Thymus (tissue), 11 donors: ENCODE results near the gene DIO3. TPM values are rescaled to one million over a fixed set of nuclear protein-coding genes. Genes with fewer than 3 reads are reported as not detected.
"Not testable (repeated sequence)": the region's sequence is repeated elsewhere in the genome, so short reads cannot be mapped to it uniquely, and the experiment has no call there.

ENCODE experiments used
- DNase-seq, 9 donors: peaks; one replicate each; pipeline ENCODE4 v3.0.0-alpha.2; 2013; ENCODE audit warnings: low spot score in 9 of 9, low read depth in 6 of 9, missing footprints in 1 of 9
- H3K27ac ChIP-seq, 2 donors: one replicate each; pipeline ENCODE4 v1.5.1; 2013; ENCODE audit warnings: control low read depth in 1 of 2, low read depth in 1 of 2, low read length in 1 of 2, mild to moderate bottlenecking in 1 of 2, moderate library complexity in 1 of 2
- H3K27me3 ChIP-seq, 2 donors: one replicate each; pipeline ENCODE4 v1.5.1; 2013; ENCODE audit warnings: low read length in 1 of 2; ENCODE audit not compliant: control insufficient read depth in 2 of 2, insufficient read depth in 1 of 2
- H3K36me3 ChIP-seq, 2 donors: one replicate each; pipeline ENCODE4 v1.5.1; 2013; ENCODE audit warnings: low read length in 1 of 2, mild to moderate bottlenecking in 1 of 2, moderate library complexity in 1 of 2; ENCODE audit not compliant: control insufficient read depth in 2 of 2, insufficient read depth in 2 of 2
- H3K4me1 ChIP-seq, 2 donors: one replicate each; pipeline ENCODE4 v1.5.1; 2013; ENCODE audit warnings: low read length in 2 of 2; ENCODE audit not compliant: control insufficient read depth in 2 of 2, insufficient read depth in 2 of 2
- H3K4me3 ChIP-seq, 2 donors: one replicate each; pipeline ENCODE4 v1.5.1; 2013; ENCODE audit warnings: low read length in 2 of 2, control low read depth in 1 of 2, mild to moderate bottlenecking in 1 of 2
- H3K9me3 ChIP-seq, 2 donors: one replicate each; pipeline ENCODE4 v1.5.1; 2013; ENCODE audit warnings: low read length in 1 of 2, mild to moderate bottlenecking in 1 of 2; ENCODE audit not compliant: control insufficient read depth in 2 of 2, insufficient read depth in 1 of 2
- WGBS: extraction: QIAGEN DNeasy Blood & Tissue Kit; methylation state at CpG from one replicate; pipeline ENCODE4 v1.1.7; 2013; 5-methylcytosine and 5-hydroxymethylcytosine counted together
- polyA plus RNA-seq: library from polyadenylated mRNA; stranded (reverse); fragments of 200-250 nt; gene quantifications from one replicate; pipeline ENCODE4 v1.2.3, GENCODE V29; 2013
- total RNA-seq: library from RNA; stranded (reverse); fragments of 120-200 nt; gene quantifications from one replicate; pipeline ENCODE4 v1.2.4, GENCODE V29; 2013
- donor health status: healthy.

DIO3 gene
- total and polyA plus RNA-seq, 2 donors: 0.24 to 0.84 TPM

DNA sequence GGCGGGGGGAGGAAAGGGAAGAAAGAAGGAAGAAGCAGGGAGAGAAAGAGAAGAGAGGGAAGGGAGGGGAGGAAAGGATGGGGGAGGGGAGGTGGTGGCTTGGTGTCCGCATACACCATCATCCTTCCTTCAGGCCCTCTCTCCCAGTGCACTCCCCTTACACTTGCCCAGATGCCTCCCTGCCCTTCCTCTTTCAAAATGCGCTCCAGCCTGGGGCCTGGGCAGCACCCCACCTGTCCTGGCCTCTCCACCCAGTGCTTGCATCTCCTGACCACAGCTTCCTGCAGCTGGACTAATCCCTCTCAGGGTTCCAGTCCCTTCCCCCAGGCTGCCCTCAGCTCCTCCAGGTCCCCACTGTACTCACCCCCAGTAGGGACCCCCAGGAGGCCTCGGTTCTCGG, 12.6 kb upstream of the DIO3 start:
- WGBS: 93% methylated on average over 5 of the region's 5 CpGs
- Histone ChIP-seq H3K4me1 (no peaks in the 10 kb centered on the region), H3K27ac (no peak overlapping the region), H3K9me3 (peaks cover 0 to 5% of the 10 kb centered on the region in 2 donors), H3K27me3 (peaks cover 0 to 3% of the 10 kb centered on the region in 2 donors), H3K4me3 (no peak overlapping the region), H3K36me3 (no peaks in the 10 kb centered on the region)
- DNase-seq: no peak

DNA sequence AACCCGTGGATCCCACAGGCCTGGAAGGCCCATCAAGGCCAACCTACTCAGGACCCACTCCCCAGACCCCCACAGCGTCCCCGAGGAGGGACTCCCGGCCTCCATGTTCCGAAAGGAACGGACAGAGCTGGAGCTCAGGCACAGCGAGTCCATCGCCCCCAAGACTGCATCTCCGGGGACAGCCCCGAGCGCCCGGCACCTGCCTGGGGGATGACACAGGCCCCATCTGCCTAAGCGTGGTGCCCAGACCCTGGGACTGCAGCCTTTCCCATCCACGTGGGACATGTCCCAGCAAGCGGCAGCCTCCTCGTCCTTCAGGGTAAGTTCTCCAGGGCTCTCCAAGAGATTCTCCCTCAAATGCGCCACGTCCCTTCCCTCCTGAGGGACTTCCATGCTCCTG, 12.1 kb upstream of the DIO3 start:
- H3K27ac ChIP-seq: no peak overlapping the region
- WGBS: 95% methylated on average over 18 of the region's 18 CpGs
- DNase-seq: no peak
- H3K36me3 ChIP-seq: no peaks in the 10 kb centered on the region
- H3K4me3 ChIP-seq: no peak overlapping the region
- H3K27me3 ChIP-seq: peaks cover 0 to 3% of the 10 kb centered on the region in 2 donors
- no peaks in the 10 kb centered on the region for H3K4me1 ChIP-seq
- peaks cover 0 to 5% of the 10 kb centered on the region in 2 donors for H3K9me3 ChIP-seq

DNA sequence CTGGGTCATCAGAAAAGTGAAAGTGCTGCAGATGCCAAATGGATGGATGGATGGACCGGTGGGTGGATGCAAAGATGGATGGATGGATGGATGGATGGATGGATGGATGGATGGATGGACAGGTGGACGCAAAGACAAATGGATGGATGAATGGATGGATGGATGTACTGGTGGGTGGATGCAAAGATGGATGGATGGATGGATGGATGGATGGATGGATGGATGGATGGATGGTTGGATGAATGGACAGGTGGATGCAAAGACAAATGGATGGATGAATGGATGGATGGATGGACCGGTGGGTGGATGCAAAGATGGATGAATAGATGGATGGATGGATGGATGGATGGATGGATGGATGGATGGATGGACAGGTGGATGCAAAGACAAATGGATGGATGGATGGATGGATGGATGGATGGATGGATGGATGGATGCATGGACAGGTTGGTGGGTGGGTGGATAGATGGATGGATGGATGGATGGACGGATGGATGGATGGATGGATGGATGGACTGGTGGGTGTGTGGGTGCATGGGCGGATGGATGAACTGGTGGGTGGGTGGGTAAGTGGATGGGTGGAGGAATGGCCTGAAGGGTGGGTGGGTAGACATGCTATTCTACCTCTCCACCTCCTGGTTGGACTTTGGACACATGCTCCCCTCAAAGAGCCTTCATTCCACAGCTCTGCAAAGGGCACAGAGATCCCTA, 10.9 kb upstream of the DIO3 start:
- DNase-seq, H3K36me3 ChIP-seq, H3K27me3 ChIP-seq, H3K4me1 ChIP-seq, H3K4me3 ChIP-seq, H3K27ac ChIP-seq, H3K9me3 ChIP-seq: not testable (repeated sequence)
- WGBS: 95% methylated on average over 5 of the region's 5 CpGs

DNA sequence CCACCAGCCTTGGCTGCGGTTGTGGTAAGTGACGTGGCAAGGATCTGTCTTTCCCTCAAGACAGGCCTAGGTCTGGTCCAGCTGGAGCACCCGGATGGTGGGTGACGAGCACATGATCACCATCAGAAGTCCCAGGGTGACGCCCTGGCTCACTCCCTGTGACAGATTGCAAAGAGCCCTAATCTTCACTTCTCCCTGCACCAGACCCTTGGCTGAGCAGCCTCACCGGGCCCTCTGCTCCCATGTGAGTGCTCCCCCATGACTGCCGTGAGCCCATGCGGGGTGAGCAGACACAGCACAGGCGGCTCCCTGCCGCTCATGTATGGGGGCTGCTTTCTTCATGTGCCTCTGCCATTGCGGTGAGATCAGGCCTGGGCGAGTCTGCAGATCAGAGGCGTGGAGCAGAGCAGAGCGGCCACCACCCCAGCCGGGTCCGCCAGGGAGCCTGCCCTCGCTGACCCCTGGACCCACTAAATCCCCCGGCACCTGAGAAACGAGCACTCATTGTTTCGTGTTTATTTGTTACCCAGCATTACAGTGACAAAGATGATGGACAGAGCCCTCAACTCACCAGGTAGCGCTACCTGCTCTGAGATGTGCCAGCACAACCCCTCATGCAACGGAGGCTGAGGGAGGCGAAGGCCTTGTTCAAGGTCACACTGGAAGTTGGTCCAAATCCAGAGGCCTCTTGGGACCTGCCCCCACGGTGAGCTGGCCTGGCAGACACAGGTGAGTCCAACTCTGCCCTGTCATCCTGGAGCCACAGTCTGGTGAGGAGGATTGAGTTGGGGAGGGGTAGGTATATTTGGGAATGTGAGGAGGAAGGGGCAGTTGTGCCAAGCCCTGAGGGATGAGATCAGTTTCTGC, 9.3 kb upstream of the DIO3 start:
- DNase-seq: no peak
- Histone ChIP-seq H3K4me1 (no peaks in the 10 kb centered on the region), H3K36me3 (no peaks in the 10 kb centered on the region), H3K27me3 (peaks cover 0 to 17% of the 10 kb centered on the region in 2 donors), H3K9me3 (no peaks in the 10 kb centered on the region), H3K27ac (no peak overlapping the region), H3K4me3 (no peak overlapping the region)
- WGBS: 96% methylated on average over 24 of the region's 24 CpGs

DNA sequence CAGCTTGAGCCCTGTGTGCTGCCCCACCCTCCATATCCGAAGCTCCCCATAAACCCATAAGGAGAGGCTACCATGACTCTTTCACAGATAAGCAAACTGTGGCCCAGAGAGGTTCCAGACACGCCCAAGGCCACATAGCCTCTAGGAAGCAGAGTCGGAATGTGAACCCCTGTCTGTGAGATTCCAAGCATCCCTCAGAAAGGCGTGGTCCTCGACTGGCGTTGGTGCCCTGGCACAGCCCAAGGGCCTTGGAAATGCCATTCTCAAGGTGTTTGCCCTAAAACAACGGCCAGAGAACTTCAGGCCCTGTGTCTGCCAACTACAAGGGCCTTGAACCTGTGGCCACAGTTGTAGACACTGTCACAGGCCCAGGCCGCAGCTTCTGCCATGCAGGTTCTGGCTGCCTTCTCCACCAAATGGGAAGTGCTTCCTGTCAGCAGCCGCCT, 8.5 kb upstream of the DIO3 start:
- Histone ChIP-seq H3K4me3 (no peak overlapping the region), H3K36me3 (no peaks in the 10 kb centered on the region), H3K4me1 (no peaks in the 10 kb centered on the region), H3K27ac (no peak overlapping the region), H3K9me3 (no peaks in the 10 kb centered on the region), H3K27me3 (peaks cover 0 to 25% of the 10 kb centered on the region in 2 donors)
- no peak for DNase-seq
- WGBS: 93% methylated on average over 9 of the region's 9 CpGs

DNA sequence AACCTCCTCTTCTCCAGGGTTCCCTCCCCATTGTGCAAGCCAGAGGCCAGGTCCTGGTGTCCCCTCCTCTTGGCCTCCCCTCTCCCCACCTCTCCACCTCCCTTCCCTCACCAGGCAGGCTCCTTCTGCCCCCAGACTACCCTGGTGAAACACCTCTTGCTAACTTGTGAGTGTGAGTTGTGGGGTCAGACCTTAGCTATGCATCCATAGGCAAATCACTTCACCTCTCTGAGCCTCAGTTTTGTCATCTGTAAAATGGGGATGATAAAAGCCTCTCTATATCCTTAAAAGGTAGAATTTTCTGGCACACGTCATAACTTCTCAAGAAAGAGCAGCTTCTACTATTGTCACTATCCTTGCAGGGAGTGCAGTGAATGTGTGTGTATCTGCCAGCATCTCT, 7.9 kb upstream of the DIO3 start:
- no peak for DNase-seq
- WGBS: 93% methylated on average over 1 of the region's 1 CpG
- no peak overlapping the region for H3K27ac ChIP-seq

DNA sequence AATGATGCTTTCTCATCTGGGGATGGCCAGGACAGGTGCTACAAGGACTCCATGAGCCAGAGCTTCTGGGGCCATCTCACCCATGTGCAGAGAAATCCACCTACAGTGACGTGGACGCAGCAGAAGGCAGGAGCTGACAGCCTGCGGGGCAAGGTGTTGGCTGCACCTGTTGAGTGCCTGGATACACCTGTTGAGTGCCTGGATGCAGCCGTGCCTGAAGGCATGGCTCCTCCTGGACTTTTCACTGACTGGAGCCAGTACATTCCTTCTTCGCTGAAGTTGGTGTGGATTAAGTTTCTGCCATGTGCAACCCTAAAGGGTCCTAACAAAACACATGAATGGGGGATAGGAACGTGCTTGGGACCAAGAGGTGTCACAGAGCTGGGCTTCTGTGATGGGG, 7.4 kb upstream of the DIO3 start:
- no peaks in the 10 kb centered on the region for H3K9me3 ChIP-seq
- H3K27ac ChIP-seq: no peak overlapping the region
- DNase-seq: no peak
- peaks cover 9 to 36% of the 10 kb centered on the region in 2 donors for H3K27me3 ChIP-seq
- no peaks in the 10 kb centered on the region for H3K36me3 ChIP-seq
- H3K4me3 ChIP-seq: no peak overlapping the region
- H3K4me1 ChIP-seq: no peaks in the 10 kb centered on the region
- WGBS: 93% methylated on average over 6 of the region's 6 CpGs

More for the DNA sequence above, 7.9 kb upstream of the DIO3 start:
- Histone ChIP-seq H3K36me3 (no peaks in the 10 kb centered on the region), H3K4me1 (no peaks in the 10 kb centered on the region), H3K9me3 (no peaks in the 10 kb centered on the region), H3K4me3 (no peak overlapping the region), H3K27me3 (peaks cover 5 to 31% of the 10 kb centered on the region in 2 donors)

DNA sequence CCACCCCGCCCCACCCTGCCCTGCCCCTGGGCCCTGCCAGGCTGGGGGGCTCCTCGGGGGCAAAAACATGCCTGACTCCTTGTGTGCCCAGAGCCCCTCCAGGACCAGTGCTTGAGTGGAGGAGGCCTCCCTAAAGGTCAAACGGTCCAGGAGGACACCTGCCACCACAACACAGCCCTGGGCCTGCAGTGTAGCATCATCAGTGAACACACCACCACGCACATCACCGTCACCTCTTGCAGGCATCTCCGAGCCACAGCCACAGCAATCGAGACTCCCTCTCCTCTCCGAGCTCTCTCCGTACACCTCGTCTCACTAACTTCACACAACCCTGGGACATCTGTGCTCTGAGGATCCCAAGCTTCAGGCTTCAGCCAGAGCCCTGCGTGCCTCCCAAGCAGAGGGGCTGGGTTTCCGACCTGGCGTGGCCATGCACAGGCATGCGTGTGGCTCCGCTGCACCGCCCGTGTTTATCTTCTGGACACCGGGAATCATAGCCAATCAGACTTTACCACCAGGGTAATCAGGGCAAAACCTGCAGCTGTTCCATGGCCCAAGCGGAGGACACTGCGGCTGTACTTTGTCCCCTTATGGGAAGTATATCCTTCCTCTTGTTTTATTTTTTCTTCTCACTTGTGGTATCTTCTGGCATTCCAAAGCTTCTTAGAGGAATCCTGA, 6.2 kb upstream of the DIO3 start:
- no peak overlapping the region for H3K4me3 ChIP-seq
- H3K27me3 ChIP-seq: peaks cover 21 to 48% of the 10 kb centered on the region in 2 donors
- no peaks in the 10 kb centered on the region for H3K9me3 ChIP-seq
- WGBS: 93% methylated on average over 20 of the region's 20 CpGs
- no peaks in the 10 kb centered on the region for H3K36me3 ChIP-seq
- H3K27ac ChIP-seq: no peak overlapping the region
- no peak for DNase-seq
- H3K4me1 ChIP-seq: no peaks in the 10 kb centered on the region

DNA sequence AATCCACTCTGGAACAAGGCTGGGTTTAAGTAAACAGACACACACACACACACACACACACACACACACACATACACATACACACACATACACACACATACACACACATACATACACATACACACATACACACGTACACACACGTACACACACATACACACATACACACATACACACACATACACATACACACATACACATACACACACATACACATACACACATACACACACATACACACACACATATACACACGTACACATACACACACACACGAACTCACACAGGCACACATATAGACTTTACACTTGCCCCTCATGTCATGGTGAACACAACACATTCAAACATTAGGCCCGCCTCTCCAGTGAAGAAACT, 5.6 kb upstream of the DIO3 start:
- not testable (repeated sequence) for H3K9me3 ChIP-seq
- peaks cover 26 to 50% of the 10 kb centered on the region in 2 donors for H3K27me3 ChIP-seq
- WGBS: 93% methylated on average over 5 of the region's 5 CpGs

More for the DNA sequence above, 5.6 kb upstream of the DIO3 start:
- H3K4me3 ChIP-seq, H3K4me1 ChIP-seq, H3K27ac ChIP-seq, H3K36me3 ChIP-seq, DNase-seq: not testable (repeated sequence)
